Stimulated activated CD8-positive, alpha-beta memory T cell treated with anti-CD3 and anti-CD28 coated beads, Interleukin-7, amount 100 ng/mL, for 48 hours (primary cell): ENCODE data around the gene TWF2.

Experiments
- DNase-seq, 2 donors: peaks; one replicate each; pipeline ENCODE4 v3.0.0-alpha.2; 2020; ENCODE audit warnings: low read depth in 1 of 2; ENCODE audit errors: extremely low read depth in 1 of 2

TWF2 gene

GRCh38 chr3:52205727-52206372 lies 33.1 kb downstream of the TWF2 start:
- no peak for DNase-seq

- peak in 1 of 2 donors; percentile 42 for DNase-seq
Measured at GRCh38 chr3:52204337-52205073, 34.5 kb downstream of the TWF2 start.

- DNase-seq = no peak
Measured at GRCh38 chr3:52203701-52204100, 35.3 kb downstream of the TWF2 start.

GRCh38 chr3:52202384-52203077 lies 36.4 kb downstream of the TWF2 start:
- no peak for DNase-seq

- no peak for DNase-seq
Measured at GRCh38 chr3:52200981-52201679, 37.8 kb downstream of the TWF2 start.

- no peak for DNase-seq
Measured at GRCh38 chr3:52198643-52199608, 40.0 kb downstream of the TWF2 start.

- peak; percentile 88 to 92 for DNase-seq
Measured at GRCh38 chr3:52197842-52198625, 40.9 kb downstream of the TWF2 start, which contains the start of gene ALAS1. ALAS1 (plus strand) TSS chr3:52198160; CDS start chr3:52199242, 1,082 bp downstream.

GRCh38 chr3:52197499-52197841 lies 41.5 kb downstream of the TWF2 start:
- no peak for DNase-seq

- no peak for DNase-seq
Measured at GRCh38 chr3:52196977-52197376, 42.0 kb downstream of the TWF2 start.

- DNase-seq = no peak
Measured at GRCh38 chr3:52195823-52196331, 43.1 kb downstream of the TWF2 start.

- no peak for DNase-seq
Measured at GRCh38 chr3:52195291-52195597, 43.7 kb downstream of the TWF2 start.

GRCh38 chr3:52194485-52195290 lies 44.3 kb downstream of the TWF2 start:
- no peak for DNase-seq

GRCh38 chr3:52193065-52193464 lies 45.9 kb downstream of the TWF2 start:
- DNase-seq = no peak

GRCh38 chr3:52191663-52192062 lies 47.3 kb downstream of the TWF2 start:
- no peak for DNase-seq

- no peak for DNase-seq
Measured at GRCh38 chr3:52190294-52191074, 48.5 kb downstream of the TWF2 start.

GRCh38 chr3:52188556-52188955 lies 50.4 kb downstream of the TWF2 start:
- DNase-seq = no peak

GRCh38 chr3:52186729-52187128 lies 52.2 kb downstream of the TWF2 start:
- no peak for DNase-seq

- DNase-seq = no peak
Measured at GRCh38 chr3:52185837-52186236, 53.1 kb downstream of the TWF2 start.
